Measurements from ENCODE around the gene MAP1B.

- TF ChIP-seq CTCF (IDR thresholded peaks at IDR 0.05) = no peak
- TF ChIP-seq POLR2AphosphoS5 (IDR thresholded peaks at IDR 0.05) = no peak
- no peak for TF ChIP-seq POLR2A (IDR thresholded peaks at IDR 0.05)
Measured at GRCh38 chr5:72160959-72161358, 53.7 kb downstream of the MAP1B start.
